Stimulated activated CD8-positive, alpha-beta memory T cell treated with anti-CD3 and anti-CD28 coated beads, Interleukin-7, amount 100 ng/mL, for 24 hours (primary cell): ENCODE data around the gene GRIN2C.
A peak's percentile ranks its signal among the peaks of the same experiment; 100 is the strongest.
"Not testable (repeated sequence)": the region's sequence is repeated elsewhere in the genome, so short reads cannot be mapped to it uniquely, and the experiment has no call there.

Experiments used
- DNase-seq: peaks from one replicate; pipeline ENCODE4 v3.0.0-alpha.2; 2020; ENCODE audit warnings: low read depth

The GRIN2C gene

DNA sequence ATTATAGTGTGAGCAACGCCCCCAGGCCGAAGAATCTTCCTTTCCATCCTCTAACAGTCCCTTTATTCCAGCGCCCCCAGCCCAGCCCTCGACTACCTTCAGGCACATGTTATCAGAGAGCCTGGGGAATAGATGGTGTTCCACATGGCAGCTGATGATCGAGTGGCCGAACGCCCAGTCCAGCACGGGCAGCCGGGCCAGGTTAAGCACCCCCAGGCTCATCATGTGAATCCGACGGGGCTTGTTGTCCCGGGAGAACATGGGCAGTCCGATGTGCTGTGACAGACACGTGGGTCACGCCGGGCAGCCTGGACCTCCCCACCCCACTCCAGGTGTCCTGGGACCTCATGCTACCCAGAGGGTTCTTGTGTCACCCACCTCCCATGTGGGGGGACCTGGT, 19.6 kb upstream of the GRIN2C start:
- no peak for DNase-seq

DNA sequence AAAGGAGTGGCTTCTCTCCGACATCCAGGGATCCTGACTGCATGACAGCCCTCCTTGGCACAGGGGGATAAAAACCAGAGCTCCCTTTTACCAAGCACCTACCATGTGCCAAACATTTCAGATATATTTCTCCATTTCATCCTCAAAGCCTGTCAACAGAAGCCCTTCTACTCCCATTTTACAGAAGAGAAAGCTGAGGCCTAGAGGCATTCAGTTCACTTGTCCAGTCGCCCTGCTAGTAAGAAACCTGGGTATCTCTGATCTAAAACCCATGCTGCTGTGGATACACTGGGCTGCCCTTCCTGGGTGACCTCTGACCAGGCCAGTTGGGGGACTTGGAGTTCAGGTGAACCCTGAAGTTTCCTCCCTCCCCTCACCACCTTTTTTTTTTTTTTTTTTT, 19.0 kb upstream of the GRIN2C start:
- DNase-seq, result no peak

DNA sequence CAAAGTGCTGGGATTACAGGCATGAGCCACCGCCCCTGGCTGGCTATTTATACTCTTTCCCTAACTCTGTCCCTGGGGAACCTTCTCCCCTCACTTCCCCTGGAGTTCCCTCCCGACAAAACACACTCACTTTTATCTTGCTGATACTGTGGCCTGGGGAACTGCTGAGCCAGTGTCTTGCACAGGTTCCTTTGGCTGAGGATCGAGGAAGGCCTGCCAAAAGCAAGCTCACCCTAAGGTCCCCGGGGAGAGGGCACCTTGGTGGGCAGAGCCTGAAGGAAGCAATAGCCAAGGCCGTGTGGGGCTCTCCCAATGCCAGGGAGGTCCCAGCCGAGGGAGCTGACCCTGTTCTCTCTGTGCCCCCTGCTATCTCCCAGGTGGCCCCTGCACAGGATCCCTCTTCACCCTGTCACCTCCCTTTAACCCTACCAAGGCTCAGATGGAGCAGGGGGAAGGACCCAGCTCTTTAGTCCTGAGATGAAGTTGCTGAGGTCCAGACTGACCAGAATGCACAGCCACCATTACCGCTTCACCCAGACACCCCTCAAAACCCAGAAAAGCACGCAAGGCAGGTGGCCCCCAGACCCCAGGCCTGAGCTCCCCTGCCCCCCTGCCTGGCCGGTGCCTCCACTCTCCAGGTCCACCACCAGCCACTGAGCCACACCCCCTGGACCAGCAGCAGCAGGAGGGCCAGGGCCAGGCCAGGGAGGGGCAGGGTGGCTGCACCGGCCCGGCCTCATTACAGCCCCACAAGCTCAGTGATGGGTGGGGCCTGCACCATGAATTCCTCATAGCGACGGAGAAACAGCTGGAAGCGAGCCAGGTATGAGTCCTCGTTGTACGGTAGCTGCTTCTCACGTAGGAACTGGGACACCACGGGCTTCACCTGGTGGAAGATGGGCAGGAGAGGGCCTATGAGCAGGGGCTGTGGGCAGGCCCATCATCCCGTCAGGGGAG, 18.2 kb upstream of the GRIN2C start:
- no peak for DNase-seq

DNA sequence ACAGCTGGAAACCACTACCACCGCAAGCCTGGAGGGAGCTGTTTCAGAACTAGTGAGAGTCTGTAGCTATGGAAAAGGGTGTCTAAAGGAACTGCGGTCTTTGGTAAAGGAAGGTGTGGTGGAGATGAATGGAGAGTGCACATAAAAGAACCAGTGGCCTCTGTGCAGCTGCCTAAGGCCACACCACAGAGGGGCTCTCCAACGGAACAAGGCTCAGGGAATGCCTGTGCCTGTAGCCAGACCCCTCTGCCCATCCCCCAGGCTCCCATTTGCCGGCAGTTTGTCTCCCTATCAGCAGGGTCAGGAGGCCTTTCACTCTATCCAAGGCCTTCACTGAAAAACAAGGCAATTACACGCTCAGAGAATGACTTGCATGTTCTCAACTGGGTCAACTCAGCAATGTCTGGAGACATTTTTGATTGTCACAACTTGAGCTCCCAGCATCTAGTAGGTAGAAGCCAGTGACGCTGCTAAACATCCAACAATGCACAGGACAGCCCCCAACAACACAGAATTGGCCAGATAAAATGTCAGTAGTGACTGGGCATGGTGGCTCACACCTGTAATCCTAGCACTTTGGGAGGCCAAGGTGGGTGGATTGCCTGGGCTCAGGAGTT, 16.4 kb upstream of the GRIN2C start:
- no peak for DNase-seq

DNA sequence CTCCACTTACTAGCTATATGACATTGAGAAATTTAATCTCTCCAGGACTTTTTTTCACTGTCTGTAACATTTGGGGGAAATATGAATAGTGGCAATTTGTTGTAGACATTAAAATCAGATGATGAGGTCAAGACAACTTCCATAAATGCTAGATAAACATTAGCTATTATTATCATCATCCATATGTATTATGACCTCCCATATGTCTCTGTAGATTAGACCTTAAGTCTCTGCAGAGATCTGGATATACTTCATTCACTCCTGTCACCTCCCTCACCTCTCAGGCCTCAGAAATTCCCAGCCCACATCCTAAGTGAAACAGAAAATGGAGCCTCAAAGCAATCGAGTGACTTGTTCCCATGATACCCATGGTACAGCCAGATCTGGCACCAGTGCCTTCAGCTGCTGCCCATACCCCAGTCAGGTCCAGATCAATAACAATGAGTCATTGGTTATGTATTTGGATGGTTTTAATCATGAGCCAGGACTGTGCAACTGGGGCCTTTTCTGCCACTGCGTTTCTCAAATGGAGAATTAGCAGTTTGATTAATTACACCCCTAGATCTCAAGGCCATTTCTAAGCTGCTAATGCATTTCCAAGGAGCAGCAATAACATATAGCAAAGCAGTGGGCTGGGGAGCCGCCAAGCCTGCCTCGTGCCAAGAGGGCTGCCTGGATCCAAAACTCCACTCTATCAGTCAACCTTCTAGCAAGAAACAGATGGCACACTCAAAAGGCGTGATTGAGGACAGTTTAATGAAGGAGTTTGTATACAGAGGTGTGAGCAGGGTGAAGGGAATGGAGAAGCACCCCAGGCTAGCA, 15.7 kb upstream of the GRIN2C start:
- no peak for DNase-seq

DNA sequence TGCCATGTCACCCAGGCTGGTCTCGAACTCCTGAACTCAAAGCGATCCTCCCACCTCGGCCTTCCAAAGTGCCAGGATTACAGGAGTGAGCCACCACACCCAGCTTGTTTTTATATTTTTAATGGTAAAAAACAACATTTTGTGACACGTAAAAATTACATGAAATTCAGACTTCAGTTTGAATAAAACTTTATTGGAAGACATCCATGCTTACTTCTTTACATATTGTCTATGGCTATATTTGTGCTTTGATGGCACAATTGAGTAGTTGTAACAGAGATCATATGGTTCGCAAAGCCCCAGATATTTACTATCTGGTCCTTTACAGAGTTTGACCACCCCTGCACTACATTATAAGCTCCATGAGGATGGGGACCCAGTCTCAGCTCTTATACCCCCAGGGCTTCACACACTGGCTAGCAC, 14.9 kb upstream of the GRIN2C start:
- DNase-seq, result no peak

DNA sequence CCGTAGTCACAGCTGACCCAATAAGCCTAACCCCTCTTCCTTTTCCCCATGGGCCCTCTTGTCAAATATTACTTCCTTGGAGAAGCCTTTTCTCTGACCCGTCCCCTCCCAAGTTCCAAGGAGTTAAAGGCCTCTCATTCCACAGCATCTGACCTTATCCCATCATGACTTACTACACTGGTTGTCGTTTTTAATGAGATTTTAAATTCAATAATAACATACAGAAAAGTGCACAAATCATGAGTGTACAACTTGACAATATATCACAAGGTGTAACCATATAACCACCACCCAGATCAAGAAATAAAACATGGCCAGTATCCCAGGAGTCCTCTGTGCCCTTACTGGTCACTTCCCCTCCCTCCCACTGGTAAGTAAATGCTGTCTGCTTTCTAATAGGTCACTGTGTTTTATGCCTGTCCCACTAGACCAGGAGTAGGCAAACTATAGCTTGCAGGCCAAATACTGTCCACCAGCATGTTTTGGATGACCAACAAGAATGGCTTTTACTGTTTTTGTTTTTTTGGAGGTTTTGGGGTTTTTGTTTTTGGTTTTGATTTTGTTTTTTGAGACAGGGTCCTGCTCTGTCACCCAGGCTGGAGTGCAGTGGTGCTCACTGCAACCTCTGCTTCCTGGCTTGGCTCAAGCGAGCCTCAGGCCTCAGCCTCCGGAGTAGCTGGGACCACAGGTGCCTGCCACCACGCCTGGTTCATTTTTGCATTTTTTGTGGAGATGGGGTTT, 14.4 kb upstream of the GRIN2C start:
- no peak for DNase-seq

DNA sequence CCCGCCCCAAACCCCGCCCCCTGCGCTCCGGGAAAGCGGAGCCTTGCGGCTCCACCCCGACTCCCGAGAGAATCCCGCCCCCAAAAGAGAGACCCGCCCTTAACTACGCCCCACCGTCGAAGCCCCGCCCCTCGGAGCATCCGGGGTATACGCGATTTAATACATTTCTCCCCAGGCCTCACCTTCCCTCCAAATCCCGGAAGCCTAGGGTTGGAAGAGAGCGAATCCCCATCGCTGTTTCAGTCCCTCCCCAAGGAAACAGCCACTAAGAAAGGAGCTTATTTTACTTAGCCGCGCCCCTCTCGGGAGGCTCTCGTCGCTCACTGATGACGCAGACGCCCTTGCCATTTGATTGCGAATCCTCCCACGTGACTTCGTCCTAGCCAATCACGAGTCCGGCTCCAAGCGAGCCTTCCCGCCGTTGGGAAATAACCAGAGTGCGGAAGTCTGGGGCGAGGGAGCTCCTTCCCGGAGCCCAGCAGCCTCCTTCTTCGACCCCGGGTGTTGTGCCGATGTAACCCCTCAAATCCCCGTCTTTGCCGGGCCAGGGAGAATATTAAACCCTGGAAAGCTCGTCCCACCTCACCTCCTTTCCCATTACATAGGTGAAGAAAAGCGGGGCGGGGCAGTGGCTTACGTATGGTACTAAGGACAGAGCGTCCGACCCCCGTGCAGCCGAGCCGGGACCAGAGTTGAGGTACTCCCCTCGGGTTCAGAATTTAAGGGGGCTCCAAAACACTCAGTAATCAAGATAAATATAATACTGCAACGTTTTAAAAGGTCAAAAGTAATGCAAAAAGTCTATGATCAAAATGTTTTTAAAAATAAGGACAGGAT, 13.6 kb upstream of the GRIN2C start:
- peak; percentile 99 for DNase-seq

DNA sequence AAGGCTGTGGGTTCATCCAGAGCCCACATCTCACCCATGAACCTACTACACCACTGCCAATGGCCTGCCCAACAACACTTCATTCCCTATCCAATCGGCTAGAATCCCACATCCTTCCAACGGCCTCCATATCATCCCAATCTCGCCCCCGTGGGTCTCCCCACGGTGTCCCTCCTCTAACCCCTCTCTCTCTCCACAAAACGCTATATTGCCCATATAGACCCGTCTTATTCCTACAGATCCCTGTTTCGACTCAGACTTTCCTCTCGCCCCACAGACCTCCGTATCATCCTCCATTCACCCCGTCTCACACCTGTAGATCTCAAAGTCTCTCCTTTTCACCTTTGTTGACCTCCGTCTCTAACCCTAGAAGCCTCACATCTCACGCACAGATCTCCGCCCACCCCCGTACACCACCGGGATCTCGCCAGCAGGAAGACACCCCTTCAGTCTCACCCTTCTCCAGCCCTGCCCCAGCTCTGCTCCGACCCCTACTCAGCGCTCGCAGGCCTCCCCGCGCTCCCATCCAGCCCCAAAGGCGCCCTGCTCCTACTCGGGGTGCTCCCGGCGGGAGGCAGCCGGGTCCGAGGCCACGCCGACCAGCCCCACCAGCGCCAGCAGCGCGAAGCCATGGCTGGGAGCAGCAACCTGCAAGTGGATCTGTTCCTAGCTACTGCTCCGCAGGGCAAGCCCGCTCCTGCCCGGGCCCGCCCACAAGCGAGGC, 12.8 kb upstream of the GRIN2C start, which contains the start of gene FDXR:
FDXR (minus strand) TSS at position 682 of the 724 bp plus-strand sequence; CDS start at position 632, 50 bp downstream.
- DNase-seq, result no peak

DNA sequence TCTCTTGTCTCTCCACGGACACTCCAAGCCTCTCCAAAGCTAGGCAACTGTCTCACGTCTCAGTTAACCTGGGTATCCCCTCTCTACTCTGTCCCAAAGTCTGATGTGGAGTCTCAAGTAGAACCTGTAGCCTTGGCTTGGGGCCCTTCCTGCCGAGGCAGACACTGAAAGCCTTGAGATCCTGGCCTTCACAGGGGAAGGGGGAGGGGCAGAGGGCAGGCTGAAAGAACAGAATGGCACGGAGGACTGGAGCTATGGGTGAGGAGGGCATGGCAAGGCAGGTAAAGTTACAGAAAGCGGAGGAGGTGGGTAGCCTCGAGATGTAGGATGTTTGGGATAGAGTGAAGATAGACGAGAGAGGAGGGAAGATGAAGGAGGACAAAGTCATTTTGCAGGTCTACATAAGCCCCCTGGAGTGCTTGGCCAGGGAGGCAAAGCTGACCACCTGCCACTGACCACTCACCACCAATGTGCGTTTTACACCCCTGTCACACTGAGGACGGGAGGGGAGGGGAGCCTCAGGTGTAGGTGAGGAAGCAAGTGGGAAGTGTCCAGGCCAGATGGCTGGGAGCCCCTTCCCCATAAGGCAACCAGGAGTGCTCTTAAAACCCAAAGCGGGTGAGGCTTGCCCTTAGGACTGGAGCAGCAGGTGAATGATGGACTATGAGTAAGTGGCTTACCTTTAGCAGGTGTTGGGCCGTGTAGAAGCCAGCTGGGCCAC, 11.8 kb upstream of the GRIN2C start:
- no peak for DNase-seq

DNA sequence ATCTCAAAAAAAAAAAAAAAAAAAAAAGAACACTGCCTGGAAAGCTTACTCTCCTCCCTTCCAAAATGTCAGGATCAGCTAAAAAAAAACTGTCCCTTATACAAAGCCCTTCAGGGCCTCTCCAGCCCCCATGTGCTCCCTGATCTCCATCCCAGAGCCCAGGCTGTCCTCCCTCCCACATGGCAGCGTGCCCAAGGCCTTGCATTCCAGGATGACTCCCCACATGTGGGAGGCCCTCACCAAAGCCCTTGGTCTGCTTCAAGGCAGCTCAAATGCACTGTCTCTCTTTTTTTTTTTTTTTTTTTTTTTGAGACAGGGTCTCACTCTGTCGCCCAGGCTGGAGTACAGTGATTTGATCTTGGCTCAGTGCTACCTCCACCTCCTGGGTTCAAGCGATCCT, 10.8 kb upstream of the GRIN2C start:
- no peak for DNase-seq

DNA sequence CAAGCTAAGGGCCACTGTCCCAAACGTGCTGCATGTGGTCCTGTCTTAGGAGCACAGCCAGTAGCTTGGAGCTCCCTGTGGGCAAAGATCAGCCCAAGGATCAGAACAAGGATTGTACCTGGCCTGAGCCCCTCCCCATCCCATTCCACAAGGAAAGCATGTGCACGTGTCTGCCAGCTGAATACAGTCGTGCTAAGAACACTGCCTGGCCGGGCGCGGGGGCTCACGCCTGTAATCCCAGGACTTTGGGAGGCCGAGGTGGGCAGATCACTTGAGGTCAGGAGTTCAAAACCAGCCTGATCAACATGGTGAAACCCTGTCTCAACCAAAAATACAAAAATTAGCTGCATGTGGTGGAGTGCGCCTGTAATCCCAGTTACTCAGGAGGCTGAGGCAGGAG, 10.3 kb upstream of the GRIN2C start:
- DNase-seq, result not testable (repeated sequence)

DNA sequence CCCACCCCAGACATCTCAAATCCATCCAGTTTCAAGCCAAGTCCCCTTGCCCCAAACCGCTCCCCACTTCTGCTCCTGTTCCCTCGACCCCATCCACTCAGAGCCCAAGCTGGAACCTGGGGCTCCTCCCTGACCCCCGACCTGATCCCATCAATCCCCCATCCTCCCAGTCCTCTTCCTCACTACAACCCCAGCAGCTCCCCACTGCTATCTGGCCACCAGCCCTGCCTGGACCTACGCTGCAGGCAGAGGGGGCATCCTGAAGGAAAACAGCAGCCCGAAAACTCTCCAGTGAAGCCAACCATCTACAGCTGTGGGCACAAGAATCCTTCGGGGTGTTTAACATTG, 9.2 kb upstream of the GRIN2C start:
- DNase-seq, result no peak

DNA sequence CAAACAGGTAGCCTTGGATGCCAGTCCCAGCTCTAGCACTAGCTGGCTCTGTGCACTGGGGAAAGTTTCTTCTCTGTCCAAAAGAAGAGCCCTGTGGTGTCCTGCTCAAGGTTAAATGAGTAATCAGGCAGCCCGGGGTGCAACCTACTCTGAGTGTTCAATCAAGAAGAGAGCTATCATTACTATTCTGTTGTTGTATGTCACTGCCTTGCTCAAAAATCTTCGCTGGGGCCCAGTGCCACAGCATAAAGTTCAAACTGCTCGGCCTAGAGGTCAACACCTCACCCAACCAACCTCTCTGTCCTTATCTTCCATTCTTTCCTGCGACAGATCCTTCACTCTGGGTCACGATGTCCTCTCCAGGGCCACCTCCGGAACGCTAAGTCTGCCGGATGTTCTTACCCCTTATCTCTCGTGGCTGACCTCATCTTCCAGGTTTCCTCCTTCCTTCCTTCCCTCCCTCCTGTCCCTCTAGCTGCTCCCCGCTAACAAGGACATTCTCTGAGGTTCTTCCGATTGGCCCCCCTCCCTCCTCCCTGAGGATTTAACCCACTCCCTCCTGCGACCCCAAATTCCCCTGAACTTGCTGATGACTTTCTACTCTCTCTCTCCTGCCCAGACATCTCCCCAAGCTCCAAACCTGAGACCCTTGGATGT, 8.7 kb upstream of the GRIN2C start:
- DNase-seq, result no peak

DNA sequence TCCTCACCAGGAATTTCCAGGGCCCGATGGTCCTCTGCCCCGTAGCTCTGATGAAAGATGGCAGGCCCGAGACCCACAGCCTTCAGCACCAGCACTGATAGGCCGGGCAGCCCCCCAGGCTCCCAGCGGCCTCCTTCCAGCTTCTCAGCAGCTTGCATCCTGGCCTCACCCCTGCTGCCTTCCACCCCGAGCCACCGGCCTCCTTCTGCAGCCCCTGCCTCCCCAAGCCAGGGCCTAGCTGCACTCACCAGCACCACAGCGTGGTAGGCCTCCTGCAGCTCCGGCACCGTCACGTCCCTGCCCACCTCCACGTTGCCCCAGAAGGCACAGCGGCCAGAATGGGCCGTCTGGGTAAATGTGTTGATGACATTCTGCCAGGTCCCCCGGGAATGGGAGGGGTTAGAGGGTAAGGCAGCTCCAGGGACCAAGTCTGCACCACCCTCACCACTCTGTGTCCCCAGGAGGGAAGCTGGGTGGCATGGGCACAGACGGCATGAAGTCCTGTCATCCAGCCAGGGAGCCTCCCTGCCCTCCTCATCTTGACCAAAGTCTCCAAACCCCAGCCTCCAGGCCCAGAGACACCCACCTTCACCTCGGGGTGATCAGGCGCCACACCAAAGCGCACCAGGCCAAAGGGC, 6.6 kb upstream of the GRIN2C start:
- no peak for DNase-seq

DNA sequence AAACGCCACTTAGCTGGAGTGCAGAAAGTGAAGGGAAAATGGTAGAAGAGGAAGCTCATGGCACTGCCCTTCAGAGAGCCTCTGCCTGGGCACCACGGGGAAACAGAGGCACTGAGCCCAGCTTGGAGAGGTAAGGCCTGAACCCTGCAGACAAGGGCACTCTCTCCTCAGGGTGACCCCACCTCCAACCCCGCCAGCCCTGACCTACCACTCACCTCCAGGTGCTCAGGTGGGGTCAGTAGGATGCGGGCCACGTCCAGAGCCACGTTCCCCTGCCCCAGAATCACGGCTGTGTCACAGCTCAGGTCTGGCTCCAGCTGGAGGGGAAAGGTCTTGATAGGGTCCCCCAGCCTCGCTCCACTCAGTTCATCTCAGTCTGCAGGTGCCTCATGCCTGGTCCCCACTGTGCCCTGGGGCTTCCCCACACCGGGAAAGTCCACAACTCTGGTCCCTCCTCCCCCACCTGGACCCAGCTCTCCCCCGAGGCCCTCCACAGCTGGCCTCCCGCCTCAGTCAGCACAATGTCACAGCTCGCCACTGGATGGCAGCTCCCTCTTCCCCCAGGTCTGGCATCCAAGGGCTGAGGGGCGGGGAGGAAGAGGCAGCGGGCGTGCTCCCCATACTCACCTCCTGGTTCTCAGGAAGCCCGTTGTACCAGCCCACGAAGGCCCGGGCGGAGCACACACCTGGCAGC, 6.0 kb upstream of the GRIN2C start:
- no peak for DNase-seq

DNA sequence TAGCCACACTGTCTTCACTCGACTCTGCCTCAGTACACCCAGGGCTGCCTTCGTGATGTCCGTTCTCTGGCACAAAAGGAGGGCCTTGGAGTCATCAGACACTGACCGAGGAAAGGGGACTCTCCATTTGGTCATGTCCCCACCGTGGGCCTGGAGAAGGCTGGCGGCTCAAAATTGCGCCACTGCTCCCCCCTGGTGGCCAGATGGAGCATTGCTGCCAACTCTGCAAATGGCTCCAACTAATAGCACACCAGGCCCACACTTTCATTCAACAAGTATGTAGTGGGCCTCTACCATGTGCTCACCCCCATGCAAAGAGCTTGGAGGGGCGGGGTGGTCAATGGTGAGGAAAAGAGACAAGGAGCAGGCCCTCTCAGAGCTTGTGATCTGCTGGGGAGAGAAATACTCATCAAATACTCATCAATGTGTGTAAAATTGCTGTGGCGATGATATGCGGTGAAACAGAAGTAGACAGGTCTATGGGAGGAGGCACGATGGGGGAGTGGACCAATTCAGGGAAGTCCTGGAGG, 5.2 kb upstream of the GRIN2C start:
- peak; percentile 52 for DNase-seq
